Adrenal gland (tissue), 12 donors: Measurements from ENCODE around the gene IPMK. TPM values are rescaled to one million over a fixed set of nuclear protein-coding genes. Genes with fewer than 3 reads are reported as not detected.

Experiments
- DNase-seq, 7 donors: peaks; one replicate each; pipeline ENCODE4 v3.0.0-alpha.2; 2019 to 2020
- H3K27ac ChIP-seq, 5 donors: fragments of 200-600 bp; sonication (generic) in 4 of 5; 1 replicate in 3 of 5; 2 replicates in 2 of 5; pipeline versions ENCODE4 v1.5.1 to v1.8.0; 2016 to 2020; ENCODE audit warnings: mild to moderate bottlenecking in 1 of 5
- H3K27me3 ChIP-seq: fragments of 200-600 bp; 2 replicates; pipeline ENCODE4 v1.8.0; 2021
- H3K36me3 ChIP-seq, 2 donors: fragments of 200-600 bp; replicated peaks in 1 of 2; 1 replicate in 1 of 2; 2 replicates in 1 of 2; pipeline versions ENCODE4 v1.5.1 to v1.8.0; 2018 to 2022
- H3K4me1 ChIP-seq, 2 donors: fragments of 200-600 bp; replicated peaks in 1 of 2; 1 replicate in 1 of 2; 2 replicates in 1 of 2; pipeline versions ENCODE4 v1.5.1 to v1.8.0; 2018 to 2021
- H3K4me3 ChIP-seq, 4 donors: fragments of 200-600 bp; sonication (generic) in 3 of 4; one replicate each; pipeline ENCODE4 v1.5.1; 2016 to 2018
- H3K9me3 ChIP-seq, 3 donors: fragments of 200-600 bp; sonication (generic) in 1 of 3; replicated peaks in 1 of 3; 1 replicate in 2 of 3; 2 replicates in 1 of 3; pipeline versions ENCODE4 v1.5.1 to v1.8.0; 2016 to 2021
- POLR2A ChIP-seq, 2 donors: fragments of 450-650 bp; IDR thresholded peaks; one replicate each; pipeline ENCODE4 v1.6.1; 2017; ENCODE audit warnings: antibody characterized with exemption in 2 of 2, mild to moderate bottlenecking in 2 of 2, moderate library complexity in 1 of 2
- WGBS, 4 donors: extraction: QIAGEN DNeasy Blood & Tissue Kit in 2 of 4; methylation state at CpG; one replicate each; pipeline versions ENCODE4 v1.1.5 to v1.1.7; 2013 to 2017; 5-methylcytosine and 5-hydroxymethylcytosine counted together
- intact Hi-C, 2 donors: fragments of 100-400 bp; cut with DNase I; formaldehyde crosslinking; loops; one replicate each; pipeline versions ENCODE4 v1.14.1 to v1.15.0; 2022 to 2023
- polyA plus RNA-seq, 3 donors: library from polyadenylated mRNA; stranded (reverse); fragments of 200-250 nt in 2 of 3; fragments of 350-450 nt in 1 of 3; fragmentation: Illumina TruSeq in 1 of 3; extraction: RNeasy Lipid Tissue Mini Kit (QIAGEN cat#74804) in 1 of 3; gene quantifications; one replicate each; pipeline ENCODE4 v1.2.3, GENCODE V29; 2013 to 2014
- total RNA-seq, 9 donors: library from RNA; depleted of rRNA in 4 of 9; stranded (reverse); fragments of >200 nt in 4 of 9; fragments of 120-200 nt in 1 of 9; fragmentation: NEBNext Ultra II Directional in 1 of 9; extraction: Animal tissue kit (Norgen Biotek cat#: 25700) in 1 of 9; gene quantifications; one replicate each; pipeline versions ENCODE4 v1.1.0 to v1.2.4, GENCODE V29; 2013 to 2023
- TF ChIP-seq, protein P1 (sequence below), 6 experiments: fragments of 450-650 bp in 4 of 6; fragments of 200-600 bp in 2 of 6; sonication (generic) in 1 of 6; IDR thresholded peaks; 1 replicate in 5 of 6; 2 replicates in 1 of 6; pipeline versions ENCODE4 v1.5.1 to v1.8.0; 2016 to 2021; ENCODE audit warnings: antibody characterized with exemption in 6 of 6, mild to moderate bottlenecking in 2 of 6, moderate library complexity in 1 of 6
- donor health status: healthy with polysubstance abuse.
- donor health status: Bipolar disorder and iron deficiency.
- donor health status: DM: yes; HTN: yes; CAD: no.
- donor health status: DM: no; HTN: no; CAD: no.
- donor health status: DM: no; HTN: no; CAD: no.
- donor health status: DM: yes; HTN: yes; CAD: no.

IPMK gene
- total and polyA plus RNA-seq, 12 donors = 1.0 to 6.6 (median 4.8) TPM

GRCh38 chr10:58275908-58276307 is 8.2 kb upstream of the IPMK start:
- intact Hi-C loops = no loop called here
- H3K4me3 ChIP-seq = no peak overlapping the region
- peak overlapping the region in 1 of 5 donors; percentile 27 for H3K27ac ChIP-seq
- no peaks in the 10 kb centered on the region for H3K9me3 ChIP-seq
- H3K4me1 ChIP-seq = peaks cover 0 to 30% of the 10 kb centered on the region in 2 donors
- TF ChIP-seq POLR2A (IDR thresholded peaks at IDR 0.05) = no peak
- TF ChIP-seq, protein P1, sequence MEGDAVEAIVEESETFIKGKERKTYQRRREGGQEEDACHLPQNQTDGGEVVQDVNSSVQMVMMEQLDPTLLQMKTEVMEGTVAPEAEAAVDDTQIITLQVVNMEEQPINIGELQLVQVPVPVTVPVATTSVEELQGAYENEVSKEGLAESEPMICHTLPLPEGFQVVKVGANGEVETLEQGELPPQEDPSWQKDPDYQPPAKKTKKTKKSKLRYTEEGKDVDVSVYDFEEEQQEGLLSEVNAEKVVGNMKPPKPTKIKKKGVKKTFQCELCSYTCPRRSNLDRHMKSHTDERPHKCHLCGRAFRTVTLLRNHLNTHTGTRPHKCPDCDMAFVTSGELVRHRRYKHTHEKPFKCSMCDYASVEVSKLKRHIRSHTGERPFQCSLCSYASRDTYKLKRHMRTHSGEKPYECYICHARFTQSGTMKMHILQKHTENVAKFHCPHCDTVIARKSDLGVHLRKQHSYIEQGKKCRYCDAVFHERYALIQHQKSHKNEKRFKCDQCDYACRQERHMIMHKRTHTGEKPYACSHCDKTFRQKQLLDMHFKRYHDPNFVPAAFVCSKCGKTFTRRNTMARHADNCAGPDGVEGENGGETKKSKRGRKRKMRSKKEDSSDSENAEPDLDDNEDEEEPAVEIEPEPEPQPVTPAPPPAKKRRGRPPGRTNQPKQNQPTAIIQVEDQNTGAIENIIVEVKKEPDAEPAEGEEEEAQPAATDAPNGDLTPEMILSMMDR (IDR thresholded peaks at IDR 0.05) = no peak
- DNase-seq = peak in 1 of 7 donors; percentile 7
- H3K36me3 ChIP-seq = no peaks in the 10 kb centered on the region
- H3K27me3 ChIP-seq = no peaks in the 10 kb centered on the region

- no peak for DNase-seq
- Histone ChIP-seq H3K9me3 (no peaks in the 10 kb centered on the region), H3K27me3 (no peaks in the 10 kb centered on the region), H3K27ac (peak overlapping the region in 1 of 5 donors; percentile 27), H3K36me3 (no peaks in the 10 kb centered on the region), H3K4me3 (no peak overlapping the region), H3K4me1 (peaks cover 0 to 34% of the 10 kb centered on the region in 2 donors)
- intact Hi-C loops = no loop called here
- no peak for TF ChIP-seq POLR2A (IDR thresholded peaks at IDR 0.05)
- TF ChIP-seq, protein P1 (IDR thresholded peaks at IDR 0.05) = no peak
- WGBS, 4 donors = 77 to 90% (median 84%) methylated on average over 2 of the region's 2 CpGs
Observed at GRCh38 chr10:58275261-58275660, 7.6 kb upstream of the IPMK start.

GRCh38 chr10:58269782-58270290 is 2.1 kb upstream of the IPMK start:
- H3K4me1 ChIP-seq = peaks cover 0 to 34% of the 10 kb centered on the region in 2 donors
- H3K36me3 ChIP-seq = no peaks in the 10 kb centered on the region
- TF ChIP-seq POLR2A (IDR thresholded peaks at IDR 0.05) = no peak
- TF ChIP-seq, protein P1 (IDR thresholded peaks at IDR 0.05) = no peak
- H3K27ac ChIP-seq = peak overlapping the region; percentile 93 to 96 (median 94)
- no peak for DNase-seq
- WGBS, 4 donors = 10 to 13% (median 12%) methylated on average over 12 of the region's 12 CpGs
- no peaks in the 10 kb centered on the region for H3K9me3 ChIP-seq
- intact Hi-C loops = no loop called here
- peak overlapping the region in 2 of 4 donors; percentile 71 to 74 for H3K4me3 ChIP-seq
- no peaks in the 10 kb centered on the region for H3K27me3 ChIP-seq

GRCh38 chr10:58268946-58269781 is 1.5 kb upstream of the IPMK start, which contains the start of gene CISD1:
TSS of gene CISD1 (plus strand) at chr10:58269162. CDS start at chr10:58269274, 112 bp downstream.
- Histone ChIP-seq H3K9me3 (no peaks in the 10 kb centered on the region), H3K27me3 (no peaks in the 10 kb centered on the region), H3K4me3 (peak within 1 kb of the TSS; percentile 35 to 74 (median 58)), H3K27ac (peak within 1 kb of the TSS; percentile 93 to 96 (median 94)), H3K4me1 (peaks cover 0 to 36% of the 10 kb centered on the region in 2 donors), H3K36me3 (no peaks in the 10 kb centered on the region)
- TF ChIP-seq POLR2A (IDR thresholded peaks at IDR 0.05) = peak; percentile 43 to 88
- TF ChIP-seq, protein P1 (IDR thresholded peaks at IDR 0.05) = peak in 1 of 6 experiments; percentile 5
- peak; percentile 97 to 99 (median 98) for DNase-seq
- 0 to 1% (median 0%) methylated on average over 11 to 66 of the region's 66 CpGs for WGBS, 4 donors
- intact Hi-C loops = no loop called here
